ENCODE data around the gene MGAT5.
A peak's percentile ranks its signal among the peaks of the same experiment; 100 is the strongest.

MGAT5 gene

DNA sequence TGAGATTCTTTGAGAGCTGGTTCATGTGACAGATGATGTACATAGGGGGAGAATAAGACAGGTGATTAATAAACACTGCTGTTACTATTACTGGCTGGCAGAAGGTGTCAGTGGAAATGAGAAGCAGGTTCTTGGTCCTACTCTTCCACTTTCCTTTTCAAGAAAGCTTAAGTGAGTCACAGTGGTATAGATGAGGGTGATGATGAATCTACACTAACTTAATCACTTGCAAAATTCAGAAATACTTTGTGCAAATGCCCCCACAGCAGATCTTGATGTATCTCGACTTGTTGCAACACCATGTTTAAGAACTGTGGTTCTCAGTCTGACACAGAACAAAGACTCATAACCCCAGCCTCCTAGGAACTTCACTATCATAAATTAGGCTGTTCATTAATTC is 35.9 kb upstream of the MGAT5 start:
- H3K4me3 ChIP-seq (ENCODE audit: low read depth, low read length, poor library complexity, severe bottlenecking), result peak overlapping the region; percentile 6
- H2AFZ ChIP-seq (ENCODE audit: low read length), result no peak overlapping the region
- peaks cover 3% of the 10 kb centered on the region; the same call in 1 of the 2 replicates for H3K36me3 ChIP-seq (ENCODE audit: insufficient read depth, low read length)
- H3K79me2 ChIP-seq (ENCODE audit: insufficient read depth, low read length), result 0 out of 2 replicates have a peak, but pooled peaks cover 6% of the 10 kb centered on the region
- no peaks in the 10 kb centered on the region for H3K27me3 ChIP-seq (ENCODE audit: insufficient read depth, low read length)
- H3K9me2 ChIP-seq (ENCODE audit: low read depth, low read length), result no peaks in the 10 kb centered on the region
- H3K9ac ChIP-seq (ENCODE audit: low read length), result peak overlapping the region; percentile 10; the same call in 1 of the 2 replicates
- no peaks in the 10 kb centered on the region for H4K20me1 ChIP-seq (ENCODE audit: insufficient read depth, low read length)
- H3K4me1 ChIP-seq (ENCODE audit: insufficient read depth, low read length, severe bottlenecking), result peaks cover 53% of the 10 kb centered on the region
- H3K4me2 ChIP-seq (ENCODE audit: low read length), result peak overlapping the region; percentile 56
- no peaks in the 10 kb centered on the region; the same call in 1 of the 2 replicates for H3F3A ChIP-seq (ENCODE audit: insufficient read depth, low read length)
- H3K27ac ChIP-seq (ENCODE audit: low read depth, low read length, poor library complexity, severe bottlenecking), result peak overlapping the region; percentile 86
- no peaks in the 10 kb centered on the region for H3K9me3 ChIP-seq (ENCODE audit: low read length)
- TF ChIP-seq, protein P1, sequence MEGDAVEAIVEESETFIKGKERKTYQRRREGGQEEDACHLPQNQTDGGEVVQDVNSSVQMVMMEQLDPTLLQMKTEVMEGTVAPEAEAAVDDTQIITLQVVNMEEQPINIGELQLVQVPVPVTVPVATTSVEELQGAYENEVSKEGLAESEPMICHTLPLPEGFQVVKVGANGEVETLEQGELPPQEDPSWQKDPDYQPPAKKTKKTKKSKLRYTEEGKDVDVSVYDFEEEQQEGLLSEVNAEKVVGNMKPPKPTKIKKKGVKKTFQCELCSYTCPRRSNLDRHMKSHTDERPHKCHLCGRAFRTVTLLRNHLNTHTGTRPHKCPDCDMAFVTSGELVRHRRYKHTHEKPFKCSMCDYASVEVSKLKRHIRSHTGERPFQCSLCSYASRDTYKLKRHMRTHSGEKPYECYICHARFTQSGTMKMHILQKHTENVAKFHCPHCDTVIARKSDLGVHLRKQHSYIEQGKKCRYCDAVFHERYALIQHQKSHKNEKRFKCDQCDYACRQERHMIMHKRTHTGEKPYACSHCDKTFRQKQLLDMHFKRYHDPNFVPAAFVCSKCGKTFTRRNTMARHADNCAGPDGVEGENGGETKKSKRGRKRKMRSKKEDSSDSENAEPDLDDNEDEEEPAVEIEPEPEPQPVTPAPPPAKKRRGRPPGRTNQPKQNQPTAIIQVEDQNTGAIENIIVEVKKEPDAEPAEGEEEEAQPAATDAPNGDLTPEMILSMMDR (IDR thresholded peaks at IDR 0.05; ENCODE audit: low read length), result no peak
- TF ChIP-seq EZH2 (IDR thresholded peaks at IDR 0.05; ENCODE audit: borderline replicate concordance, low read length), result no peak

DNA sequence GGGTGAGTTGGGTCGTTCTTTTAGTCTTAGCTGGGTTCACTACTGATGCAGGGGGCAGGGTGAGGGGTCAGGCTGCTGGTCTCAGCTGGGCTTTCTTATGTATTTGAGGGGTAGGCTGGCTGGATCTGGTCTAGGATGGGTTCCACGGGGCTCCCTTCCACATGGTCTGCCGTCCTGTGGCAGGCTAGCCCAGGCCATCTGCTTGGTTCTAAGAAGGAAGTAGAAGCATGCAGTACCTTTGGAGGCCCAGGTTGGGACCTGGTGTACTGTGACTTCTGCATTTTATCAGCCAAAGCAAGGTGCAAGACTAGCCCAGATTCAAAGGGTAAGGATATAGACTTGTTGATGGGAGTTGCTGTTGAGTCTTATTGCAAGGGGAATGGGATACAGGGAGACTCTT is 35.5 kb upstream of the MGAT5 start:
- Histone ChIP-seq H3K9me2 (ENCODE audit: low read depth, low read length) (no peaks in the 10 kb centered on the region), H3K4me2 (ENCODE audit: low read length) (peak overlapping the region; percentile 56), H3K36me3 (ENCODE audit: insufficient read depth, low read length) (peaks cover 1% of the 10 kb centered on the region; the same call in 1 of the 2 replicates), H3K4me3 (ENCODE audit: low read depth, low read length, poor library complexity, severe bottlenecking) (peak overlapping the region; percentile 6), H3F3A (ENCODE audit: insufficient read depth, low read length) (no peaks in the 10 kb centered on the region; the same call in 1 of the 2 replicates), H3K9ac (ENCODE audit: low read length) (peak overlapping the region; percentile 10; the same call in 1 of the 2 replicates), H3K27me3 (ENCODE audit: insufficient read depth, low read length) (no peaks in the 10 kb centered on the region), H2AFZ (ENCODE audit: low read length) (no peak overlapping the region), H3K79me2 (ENCODE audit: insufficient read depth, low read length) (0 out of 2 replicates have a peak, but pooled peaks cover 4% of the 10 kb centered on the region), H3K4me1 (ENCODE audit: insufficient read depth, low read length, severe bottlenecking) (peaks cover 53% of the 10 kb centered on the region), H3K9me3 (ENCODE audit: low read length) (no peaks in the 10 kb centered on the region), H4K20me1 (ENCODE audit: insufficient read depth, low read length) (no peaks in the 10 kb centered on the region), H3K27ac (ENCODE audit: low read depth, low read length, poor library complexity, severe bottlenecking) (peak overlapping the region; percentile 86)
- TF ChIP-seq, protein P1 (IDR thresholded peaks at IDR 0.05; ENCODE audit: low read length), result no peak
- no peak for TF ChIP-seq EZH2 (IDR thresholded peaks at IDR 0.05; ENCODE audit: borderline replicate concordance, low read length)

DNA sequence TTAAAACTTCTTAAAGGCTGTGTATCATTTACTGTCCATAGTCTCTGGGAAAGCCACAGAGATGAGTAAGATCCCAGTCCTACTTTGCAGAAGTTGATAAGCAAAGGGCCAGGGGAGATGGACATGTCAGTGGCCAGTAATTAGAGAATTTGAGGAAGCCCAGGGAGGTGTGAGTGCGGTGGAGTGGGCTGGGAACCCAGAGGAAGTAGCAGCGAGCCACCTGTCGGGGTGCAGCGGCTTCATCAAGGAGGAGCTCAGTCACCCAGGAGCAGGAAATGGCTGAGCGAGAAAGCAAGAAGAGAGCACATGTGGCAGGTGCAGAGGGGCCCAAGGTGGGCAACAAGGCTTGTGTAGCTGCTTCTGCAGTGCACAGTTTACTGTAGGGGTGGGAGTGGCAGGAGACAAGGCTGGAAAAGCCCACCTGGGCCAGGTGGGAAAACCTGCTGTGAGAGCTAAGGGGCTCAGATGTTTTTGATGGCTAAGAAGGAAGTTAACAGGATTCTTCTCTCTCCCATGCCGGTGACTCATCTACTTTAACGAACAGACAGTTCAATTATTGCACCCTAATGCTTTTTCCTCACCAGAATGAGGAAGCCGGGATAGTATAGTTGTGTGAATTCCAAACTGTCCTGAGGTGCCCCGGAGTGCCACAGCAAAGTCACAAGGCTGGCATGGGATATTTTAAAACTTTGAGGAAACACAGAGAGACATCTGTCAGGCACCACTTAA is 34.8 kb upstream of the MGAT5 start:
- peak overlapping the region; percentile 1; the same call in 1 of the 2 replicates for H3K9ac ChIP-seq (ENCODE audit: low read length)
- TF ChIP-seq, protein P1 (IDR thresholded peaks at IDR 0.05; ENCODE audit: low read length), result no peak
- TF ChIP-seq EZH2 (IDR thresholded peaks at IDR 0.05; ENCODE audit: borderline replicate concordance, low read length), result no peak
- peaks cover 53% of the 10 kb centered on the region for H3K4me1 ChIP-seq (ENCODE audit: insufficient read depth, low read length, severe bottlenecking)
- H4K20me1 ChIP-seq (ENCODE audit: insufficient read depth, low read length), result no peaks in the 10 kb centered on the region
- no peak overlapping the region for H2AFZ ChIP-seq (ENCODE audit: low read length)
- H3K9me3 ChIP-seq (ENCODE audit: low read length), result no peaks in the 10 kb centered on the region
- H3F3A ChIP-seq (ENCODE audit: insufficient read depth, low read length), result no peaks in the 10 kb centered on the region; the same call in 1 of the 2 replicates
- H3K4me3 ChIP-seq (ENCODE audit: low read depth, low read length, poor library complexity, severe bottlenecking), result peak overlapping the region; percentile 5
- no peaks in the 10 kb centered on the region for H3K9me2 ChIP-seq (ENCODE audit: low read depth, low read length)
- H3K27me3 ChIP-seq (ENCODE audit: insufficient read depth, low read length), result no peaks in the 10 kb centered on the region
- H3K4me2 ChIP-seq (ENCODE audit: low read length), result peak overlapping the region; percentile 56
- H3K27ac ChIP-seq (ENCODE audit: low read depth, low read length, poor library complexity, severe bottlenecking), result peak overlapping the region; percentile 86
- no peaks in the 10 kb centered on the region for H3K79me2 ChIP-seq (ENCODE audit: insufficient read depth, low read length)
- no peaks in the 10 kb centered on the region for H3K36me3 ChIP-seq (ENCODE audit: insufficient read depth, low read length)
